GM21526 (cell line): Measurements from ENCODE around the gene STK24.
A peak's percentile ranks its signal among the peaks of the same experiment; 100 is the strongest.

Experiments used
- ATAC-seq: cut with Tn5 transposase; IDR thresholded peaks from one replicate; pipeline ENCODE4 v1.9.1; 2021; ENCODE audit warnings: moderate library complexity; ENCODE audit not compliant: unreplicated experiment, low FRiP score

Gene STK24

GRCh38 chr13:98459171-98459681 lies 117.7 kb downstream of the STK24 start:
- ATAC-seq: no peak

GRCh38 chr13:98458431-98458830 lies 118.5 kb downstream of the STK24 start:
- ATAC-seq: no peak

DNA sequence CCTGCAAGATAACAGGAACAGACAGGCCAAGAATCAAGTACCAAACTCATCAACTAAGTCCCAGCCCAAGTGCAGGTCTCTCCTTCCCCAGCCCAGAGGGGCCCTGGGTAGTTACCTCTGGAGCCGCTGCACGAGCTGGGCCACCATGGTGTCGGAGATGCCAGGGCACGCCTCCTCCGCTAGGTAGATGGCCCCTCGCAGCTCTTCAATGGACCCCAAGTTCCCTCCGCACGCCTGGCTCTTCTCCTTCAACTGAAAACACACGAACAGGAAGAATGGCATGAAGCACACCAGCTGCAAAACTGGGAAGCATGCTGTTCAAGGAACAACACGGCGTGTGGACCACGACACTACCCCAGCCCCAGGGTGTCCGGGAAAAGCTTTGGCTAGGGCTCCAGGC lies 119.9 kb downstream of the STK24 start:
- ATAC-seq: no peak

GRCh38 chr13:98456413-98456845 lies 120.5 kb downstream of the STK24 start:
- ATAC-seq: no peak

GRCh38 chr13:98454389-98454881 lies 122.5 kb downstream of the STK24 start:
- no peak for ATAC-seq

DNA sequence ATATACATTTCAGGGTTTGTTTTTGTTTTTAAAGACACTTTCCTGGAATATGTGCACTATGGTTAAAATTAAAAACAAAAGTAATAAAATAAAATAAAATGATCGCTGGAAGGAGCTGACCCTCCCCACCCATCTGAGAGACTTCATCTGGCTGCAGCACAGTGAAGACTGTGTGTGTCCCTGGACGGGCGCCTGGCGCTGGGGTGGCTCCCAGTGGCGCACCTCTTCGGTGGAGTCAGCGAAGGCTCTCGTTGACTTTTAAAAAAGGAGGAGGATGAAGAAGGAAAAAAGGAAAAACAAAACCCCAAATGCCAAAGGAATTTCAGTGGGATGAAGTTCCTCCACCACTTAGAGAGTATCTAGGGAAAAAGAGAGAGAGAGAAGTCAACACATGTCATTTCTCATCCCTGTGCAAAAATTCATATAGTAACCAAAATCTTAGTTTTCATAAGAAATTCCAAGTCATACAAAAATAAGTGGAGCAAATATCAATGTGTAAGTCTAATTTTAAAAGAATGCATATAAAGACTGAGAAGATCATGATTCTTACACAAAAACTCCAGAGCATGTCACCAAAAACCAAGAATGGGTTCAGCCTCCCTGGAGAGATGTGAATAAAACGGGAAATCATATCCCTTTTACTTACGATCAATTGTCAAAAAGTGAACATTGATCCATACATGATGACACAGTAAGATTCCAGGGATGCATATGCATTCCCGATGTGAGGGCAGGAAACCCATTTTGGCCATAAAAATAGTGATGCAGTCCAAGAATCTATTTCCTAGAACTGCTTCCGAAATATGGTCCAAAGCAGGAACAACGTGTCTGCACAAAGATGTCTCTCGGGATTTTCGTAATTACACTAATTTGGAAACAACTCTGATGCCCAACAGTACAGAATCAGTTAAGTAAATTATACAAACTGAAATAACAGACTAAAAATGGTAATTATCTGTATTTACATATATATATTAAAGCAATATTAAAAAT lies 123.8 kb downstream of the STK24 start:
- no peak for ATAC-seq

DNA sequence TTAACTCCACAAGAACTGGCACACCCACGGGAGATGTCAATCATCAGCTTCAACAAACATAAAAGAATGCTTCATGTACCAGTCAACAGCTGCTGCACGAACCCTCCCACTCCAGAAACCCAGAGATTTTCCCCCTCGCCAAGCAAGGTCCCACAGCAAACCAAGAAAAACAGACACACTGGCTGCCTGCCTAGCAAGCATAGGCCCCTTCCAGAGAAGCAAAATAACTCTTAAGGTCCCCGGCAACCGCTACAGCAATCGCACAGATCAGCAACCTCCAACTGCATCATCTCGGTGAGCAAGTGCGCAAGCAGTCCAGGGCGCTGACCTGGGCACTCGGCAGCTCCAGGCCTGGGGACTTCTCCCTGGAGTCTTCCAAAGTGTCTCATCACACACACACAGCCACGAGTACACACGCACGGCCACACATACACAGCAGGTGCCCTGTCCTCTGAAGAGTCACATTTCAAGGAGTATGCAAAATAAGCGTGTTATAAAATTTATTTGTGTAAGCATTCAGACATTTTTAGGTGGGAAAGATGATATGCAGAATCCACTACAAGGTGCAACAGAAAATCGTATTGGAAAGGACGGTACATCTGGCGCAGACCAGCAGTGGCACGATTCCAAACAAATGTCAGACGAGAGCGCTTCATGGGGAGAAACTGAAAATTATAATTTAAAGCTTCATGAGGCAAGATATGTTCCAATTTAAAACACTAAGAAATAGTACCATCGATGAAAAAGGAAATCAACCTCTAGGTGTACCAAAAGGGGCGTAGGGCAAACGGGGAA lies 125.0 kb downstream of the STK24 start:
- no peak for ATAC-seq

DNA sequence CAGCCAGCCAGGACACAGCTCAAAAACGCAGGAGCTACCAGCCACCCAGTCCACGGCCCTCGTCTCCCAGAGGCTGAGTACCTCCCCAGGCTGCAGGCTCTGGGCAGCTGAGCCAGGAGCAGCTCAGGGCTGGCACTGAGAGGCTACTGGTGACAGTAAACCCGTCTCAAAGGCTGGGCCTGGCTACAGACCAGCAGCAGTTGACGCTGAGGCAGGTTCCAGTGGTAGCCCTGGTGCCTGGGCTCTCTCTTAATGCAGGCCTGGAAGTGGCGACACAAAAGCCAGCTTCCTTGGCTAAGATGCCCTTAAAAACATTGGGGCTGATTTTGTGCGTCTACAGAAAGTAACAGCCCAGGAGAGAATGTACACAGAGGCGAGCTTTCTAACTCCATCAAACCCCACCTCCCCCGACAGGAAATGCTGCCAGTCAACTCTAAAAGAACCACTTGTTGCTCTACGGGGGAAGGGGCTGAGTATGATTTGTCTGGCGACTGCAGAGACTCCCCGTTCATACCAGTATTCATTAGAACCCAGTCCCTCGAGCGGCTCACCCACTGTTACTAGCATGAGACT lies 126.3 kb downstream of the STK24 start:
- ATAC-seq: no peak

GRCh38 chr13:98450026-98450425 lies 126.9 kb downstream of the STK24 start:
- no peak for ATAC-seq

GRCh38 chr13:98449273-98449672 lies 127.6 kb downstream of the STK24 start:
- ATAC-seq: no peak

- no peak for ATAC-seq
These were observed 128.3 kb downstream of the STK24 start for GRCh38 chr13:98448642-98448928.

DNA sequence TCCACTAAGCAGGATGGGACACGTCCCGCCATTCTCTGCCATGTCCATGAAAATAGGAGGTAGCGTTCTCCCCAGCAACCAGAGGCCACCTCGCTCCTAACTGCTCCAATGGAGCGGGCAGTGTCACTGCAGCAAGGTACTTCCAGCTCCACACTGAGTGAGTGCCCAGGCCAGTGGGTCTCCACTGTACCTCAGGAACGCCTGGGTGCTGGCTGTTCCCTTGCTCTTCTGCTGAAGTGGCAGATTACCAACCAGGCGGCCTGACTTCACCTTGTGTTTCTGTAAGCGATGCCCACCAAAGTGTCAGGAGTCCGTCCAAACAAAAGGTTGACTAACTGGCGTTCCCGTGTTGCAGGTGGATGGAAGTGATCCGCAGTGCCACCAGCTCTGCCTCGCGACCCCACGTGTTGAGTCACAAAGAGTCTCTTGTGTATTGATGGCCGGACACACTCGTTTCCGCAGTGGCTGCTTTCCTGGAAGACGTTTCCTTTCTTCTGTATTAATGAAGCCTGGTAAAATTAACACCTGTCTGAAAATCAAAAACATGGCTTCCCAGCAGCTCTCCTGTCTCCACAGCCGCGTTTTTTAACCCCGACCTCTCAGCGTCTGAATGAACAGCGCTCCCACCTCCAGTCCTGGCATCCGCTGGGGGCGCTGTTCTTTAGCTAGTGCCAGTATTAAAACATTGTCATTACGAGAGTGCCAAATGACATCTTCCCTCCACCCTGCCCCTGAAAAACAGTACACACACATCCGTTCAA lies 128.8 kb downstream of the STK24 start:
- no peak for ATAC-seq

GRCh38 chr13:98447130-98447529 lies 129.8 kb downstream of the STK24 start:
- ATAC-seq: no peak

DNA sequence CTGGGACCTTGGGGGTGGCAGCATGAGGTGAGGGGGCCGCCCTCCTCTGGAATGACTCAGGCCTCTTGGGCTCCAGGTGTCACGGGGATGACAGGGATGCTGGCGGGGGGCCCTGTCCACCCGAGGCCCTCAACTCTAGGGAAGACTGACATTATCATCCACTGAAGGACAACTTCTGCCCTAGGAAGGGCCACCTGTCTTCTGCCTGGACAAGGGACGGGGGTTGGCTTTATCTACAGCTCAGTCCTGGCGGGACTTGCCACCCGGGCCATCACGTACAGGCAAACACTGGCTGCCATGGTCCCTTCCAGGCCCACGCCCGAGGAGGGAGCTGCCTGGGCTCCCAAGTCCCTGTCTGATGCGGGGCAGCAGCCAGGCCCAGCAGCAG lies 130.7 kb downstream of the STK24 start:
- ATAC-seq: no peak

GRCh38 chr13:98445340-98446233 lies 131.3 kb downstream of the STK24 start:
- ATAC-seq: peak; percentile 94

GRCh38 chr13:98444381-98444780 lies 132.5 kb downstream of the STK24 start:
- no peak for ATAC-seq

DNA sequence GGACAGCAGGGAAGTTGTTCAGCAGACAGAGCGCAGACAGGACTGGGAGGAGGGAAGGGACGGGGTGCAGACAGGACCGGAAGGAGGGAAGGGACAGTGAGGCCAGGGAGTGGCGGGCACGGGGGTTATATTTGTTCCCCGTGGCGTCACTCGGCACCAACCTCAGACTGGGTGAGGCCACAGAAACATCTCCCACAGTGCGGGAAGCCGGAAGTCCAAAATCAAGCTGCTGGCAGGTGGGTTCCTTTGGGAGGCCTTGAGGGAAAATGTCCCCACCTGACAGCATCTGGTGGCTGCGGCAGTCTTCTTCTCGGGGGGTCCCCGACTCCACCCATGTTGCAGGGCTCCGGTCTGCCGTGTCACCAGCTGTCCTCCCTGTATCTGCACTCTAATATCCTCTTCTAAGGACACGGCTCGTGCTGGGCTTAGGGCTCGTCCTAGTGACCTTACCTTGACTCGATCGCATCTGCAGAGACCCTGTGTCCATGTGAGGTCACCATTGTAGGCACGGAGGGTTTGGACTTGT lies 133.0 kb downstream of the STK24 start:
- ATAC-seq: no peak

DNA sequence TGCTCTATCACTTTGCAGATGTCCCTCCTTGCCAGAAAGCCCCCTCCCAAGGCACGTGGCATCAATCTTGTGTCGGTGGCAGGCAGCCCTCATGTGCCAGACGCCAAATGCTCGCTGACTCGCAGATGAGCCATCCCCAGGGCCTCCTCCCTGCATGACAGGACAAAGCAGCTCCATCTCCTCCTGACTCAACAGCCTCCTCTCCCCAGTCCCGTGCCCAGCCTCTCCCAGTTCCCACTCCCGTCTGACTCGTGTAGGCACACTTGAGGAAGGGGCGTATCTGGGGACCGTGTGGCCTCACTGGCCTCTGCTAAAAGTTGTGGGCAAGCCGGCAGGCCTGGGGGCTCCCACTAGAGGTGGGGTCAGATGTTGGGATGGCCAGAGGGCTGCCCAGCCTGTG lies 133.6 kb downstream of the STK24 start:
- ATAC-seq: no peak
